H1 (cell line): ENCODE results near the gene MAGI3. TPM values are rescaled to one million over a fixed set of nuclear protein-coding genes. Genes with fewer than 3 reads are reported as not detected.

Experiments used
- CTCF ChIA-PET: fragments of 300-600 bp; sonication (Branson Sonifier 250); formaldehyde crosslinking; loops from one replicate; lab custom pipeline; 2021; ENCODE audit not compliant: partially characterized antibody; lab: Charles Lee
- POLR2A ChIA-PET: fragments of 300-600 bp; sonication (Branson Sonifier 250); formaldehyde crosslinking; loops from one replicate; lab custom pipeline; 2021; ENCODE audit warnings: inconsistent platforms; ENCODE audit not compliant: partially characterized antibody; lab: Charles Lee
- DNase-seq, 2 experiments: peaks; one replicate each; pipeline versions ENCODE4 v3.0.0 to v3.0.0-alpha.2; 2010 to 2022; ENCODE audit warnings: low spot score in 2 of 2, low read depth in 1 of 2, mixed read lengths in 1 of 2
- FAIRE-seq: peaks from 2 replicates; lab custom pipeline; 2011; peaks lifted over from hg19 to GRCh38; lab: Jason Lieb, UNC
- H2AFZ ChIP-seq: 2 replicates; pipeline ENCODE4 v1.8.1; 2012; ENCODE audit warnings: low read length, inconsistent platforms
- H2AK5ac ChIP-seq: 2 replicates; pipeline ENCODE4 v1.6.1; 2013; ENCODE audit warnings: low read depth, low read length
- H2BK120ac ChIP-seq: replicated peaks from 2 replicates; pipeline ENCODE3; 2013; ENCODE audit warnings: low read depth, low read length, inconsistent platforms
- H2BK12ac ChIP-seq: 2 replicates; pipeline ENCODE4 v1.6.1; 2013; ENCODE audit warnings: low read depth, low read length
- H2BK15ac ChIP-seq: 2 replicates; pipeline ENCODE4 v1.6.1; 2013; ENCODE audit warnings: low read length
- H2BK20ac ChIP-seq: 2 replicates; pipeline ENCODE4 v1.6.1; 2013; ENCODE audit warnings: low read length
- H2BK5ac ChIP-seq: 2 replicates; pipeline ENCODE4 v1.6.1; 2013; ENCODE audit warnings: low read depth, low read length
- H3K14ac ChIP-seq: 2 replicates; pipeline ENCODE4 v1.6.1; 2013; ENCODE audit warnings: inconsistent platforms; ENCODE audit not compliant: insufficient read length
- H3K18ac ChIP-seq: 2 replicates; pipeline ENCODE4 v1.6.1; 2013; ENCODE audit warnings: low read length; ENCODE audit errors: extremely low read depth
- H3K23ac ChIP-seq: 2 replicates; pipeline ENCODE4 v1.6.1; 2013; ENCODE audit warnings: inconsistent platforms; ENCODE audit not compliant: insufficient read length
- H3K23me2 ChIP-seq: 2 replicates; pipeline ENCODE4 v1.6.1; 2013; ENCODE audit warnings: low read depth, low read length
- H3K27ac ChIP-seq: 2 replicates; pipeline ENCODE4 v1.6.1; 2011; ENCODE audit warnings: low read depth, low read length, inconsistent platforms
- H3K27me3 ChIP-seq, 4 experiments: replicated peaks in 1 of 4; 1 replicate in 1 of 4; 2 replicates in 3 of 4; pipeline versions ENCODE4 v1.6.1 to v1.8.1; 2011 to 2013; ENCODE audit warnings: low read length in 3 of 4, mild to moderate bottlenecking in 3 of 4, inconsistent platforms in 2 of 4, mixed read lengths in 2 of 4, moderate library complexity in 1 of 4; ENCODE audit not compliant: control insufficient read depth in 3 of 4, insufficient read depth in 3 of 4; ENCODE audit errors: extremely low read depth in 1 of 4
- H3K36me3 ChIP-seq, 4 experiments: 2 replicates each; pipeline versions ENCODE4 v1.6.1 to v1.8.1; 2011 to 2013; ENCODE audit warnings: mild to moderate bottlenecking in 4 of 4, low read length in 3 of 4, moderate library complexity in 2 of 4, control low read depth in 1 of 4, inconsistent platforms in 1 of 4; ENCODE audit not compliant: insufficient read depth in 4 of 4, control insufficient read depth in 2 of 4
- H3K4ac ChIP-seq: replicated peaks from 2 replicates; pipeline ENCODE3; 2013; ENCODE audit warnings: low read length, low read depth, mixed read lengths, inconsistent platforms; ENCODE audit not compliant: insufficient read length
- H3K4me1 ChIP-seq, 4 experiments: replicated peaks in 1 of 4; 1 replicate in 1 of 4; 2 replicates in 3 of 4; pipeline versions ENCODE4 v1.6.1 to v1.8.1; 2011 to 2013; ENCODE audit warnings: low read length in 3 of 4, inconsistent platforms in 2 of 4, mixed read lengths in 1 of 4; ENCODE audit not compliant: insufficient read depth in 4 of 4, control insufficient read depth in 3 of 4
- H3K4me2 ChIP-seq, 2 experiments: 2 replicates each; pipeline versions ENCODE4 v1.6.1 to v1.8.1; 2011 to 2013; ENCODE audit warnings: low read depth in 2 of 2, low read length in 2 of 2, control low read depth in 1 of 2, inconsistent platforms in 1 of 2, mild to moderate bottlenecking in 1 of 2; ENCODE audit not compliant: insufficient read depth in 1 of 2
- H3K4me3 ChIP-seq, 4 experiments: fragments of 200-600, 300-600 bp in 1 of 4; sonication (generic), shearing (Covaris generic), sonication (Bioruptor Twin) in 1 of 4; 2 replicates each; pipeline versions ENCODE4 v1.5.1 to v1.8.1; 2011 to 2016; ENCODE audit warnings: low read length in 4 of 4, low read depth in 3 of 4, control low read depth in 2 of 4, inconsistent platforms in 2 of 4, mild to moderate bottlenecking in 2 of 4, mixed read lengths in 1 of 4, moderate library complexity in 1 of 4; ENCODE audit not compliant: insufficient read depth in 2 of 4; ENCODE audit errors: extremely low read depth in 1 of 4
- H3K56ac ChIP-seq: replicated peaks from 2 replicates; pipeline ENCODE3; 2013; ENCODE audit warnings: low read depth, mild to moderate bottlenecking, mixed read lengths, low read length, inconsistent platforms; ENCODE audit not compliant: insufficient read length
- H3K79me1 ChIP-seq: 2 replicates; pipeline ENCODE4 v1.6.1; 2013; ENCODE audit warnings: low read depth, low read length, control low read depth
- H3K79me2 ChIP-seq, 2 experiments: 2 replicates each; pipeline versions ENCODE4 v1.6.1 to v1.8.1; 2012 to 2013; ENCODE audit warnings: low read length in 2 of 2, mild to moderate bottlenecking in 2 of 2, inconsistent platforms in 1 of 2; ENCODE audit not compliant: insufficient read depth in 2 of 2, control insufficient read depth in 1 of 2
- H3K9ac ChIP-seq, 4 experiments: replicated peaks in 1 of 4; 1 replicate in 1 of 4; 2 replicates in 3 of 4; pipeline versions ENCODE4 v1.6.1 to v1.8.1; 2011 to 2013; ENCODE audit warnings: low read depth in 3 of 4, low read length in 3 of 4, control low read depth in 2 of 4, mild to moderate bottlenecking in 2 of 4, moderate library complexity in 2 of 4, inconsistent platforms in 1 of 4; ENCODE audit errors: extremely low read depth in 1 of 4
- H3K9me3 ChIP-seq, 2 experiments: 2 replicates each; pipeline versions ENCODE4 v1.6.1 to v1.8.1; 2012 to 2013; ENCODE audit warnings: mild to moderate bottlenecking in 2 of 2, moderate library complexity in 2 of 2, control low read depth in 1 of 2, inconsistent platforms in 1 of 2, low read depth in 1 of 2, low read length in 1 of 2, mixed read lengths in 1 of 2; ENCODE audit not compliant: insufficient read depth in 2 of 2
- H4K20me1 ChIP-seq, 2 experiments: replicated peaks in 1 of 2; 2 replicates each; pipeline versions ENCODE3 to v1.8.1; 2011 to 2013; ENCODE audit warnings: inconsistent platforms in 2 of 2, low read length in 2 of 2, mild to moderate bottlenecking in 1 of 2; ENCODE audit not compliant: insufficient read depth in 2 of 2, control insufficient read depth in 1 of 2
- H4K5ac ChIP-seq: 2 replicates; pipeline ENCODE4 v1.6.1; 2013; ENCODE audit warnings: low read length, low read depth, mixed read lengths, inconsistent platforms; ENCODE audit not compliant: insufficient read length
- H4K8ac ChIP-seq: 2 replicates; pipeline ENCODE4 v1.8.0; 2013; ENCODE audit warnings: mild to moderate bottlenecking, moderate library complexity, low read length, inconsistent platforms; ENCODE audit not compliant: insufficient read depth; ENCODE audit errors: extremely low read depth
- H4K91ac ChIP-seq: replicated peaks from 2 replicates; pipeline ENCODE3; 2013; ENCODE audit warnings: low read length, mixed read lengths, inconsistent platforms; ENCODE audit not compliant: insufficient read length
- SRF ChIP-seq: IDR thresholded peaks from 2 replicates; pipeline ENCODE4 v1.6.1; 2011; ENCODE audit warnings: mild to moderate bottlenecking, low read depth, low read length, moderate library complexity
- TCF12 ChIP-seq: IDR thresholded peaks from 2 replicates; pipeline ENCODE4 v1.6.1; 2011; ENCODE audit warnings: low read depth, mild to moderate bottlenecking, low read length
- polyA plus RNA-seq, 7 experiments: library from polyadenylated mRNA; depleted of rRNA in 3 of 7; stranded (reverse) in 5 of 7; unstranded in 2 of 7; fragments of >200 nt in 5 of 7; fragments of 200-250 nt in 2 of 7; gene quantifications; 1 replicate in 5 of 7; 2 replicates in 1 of 7; 4 replicates in 1 of 7; pipeline versions ENCODE4 v1.2.1 to v1.2.3, GENCODE V29; 2011 to 2013; ENCODE audit warnings: missing spikeins in 2 of 7, mixed read lengths in 2 of 7
- total RNA-seq: library from RNA; stranded (reverse); fragmentation: NEBNext Ultra II Directional; extraction: Animal tissue kit (Norgen Biotek cat#: 25700); gene quantifications from 2 replicates; pipeline ENCODE4 v1.2.1, GENCODE V29; 2021

The MAGI3 gene
- total and polyA plus RNA-seq, 2 of the 8 experiments (the other 6 are each of a cell fraction or from before 2014, with no cell fraction given), result 2.3 to 7.8 TPM

DNA sequence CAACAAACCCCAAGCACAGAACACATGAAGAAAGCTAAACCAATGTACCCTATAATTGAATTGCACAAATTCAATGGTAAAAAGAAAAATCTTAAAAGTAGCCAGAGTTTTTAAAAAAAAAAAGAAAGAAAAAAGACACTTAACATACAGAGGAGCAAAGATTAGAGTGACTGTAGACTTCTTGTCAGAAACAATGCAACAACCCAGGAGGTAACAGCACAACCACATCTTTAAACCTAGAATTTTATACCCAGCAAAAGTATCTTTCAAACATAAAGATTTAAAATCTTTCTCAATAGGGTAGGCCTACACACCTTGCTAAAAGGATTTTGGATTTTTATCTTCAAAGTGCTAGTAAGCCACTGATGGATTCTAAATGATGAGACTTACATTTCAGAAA lies 304.6 kb downstream of the MAGI3 start:
- no peak overlapping the region for H2BK5ac ChIP-seq
- FAIRE-seq (no peak), DNase-seq (no peak)
- no peak overlapping the region for H3K4ac ChIP-seq
- H2BK120ac ChIP-seq, result no peak overlapping the region
- no peaks in the 10 kb centered on the region for H3K27me3 ChIP-seq
- POLR2A ChIA-PET, result no interaction called here
- H3K9me3 ChIP-seq, result peaks cover 4 to 8% of the 10 kb centered on the region in 2 experiments; a peak in 2 of 4 replicates
- H3K9ac ChIP-seq, result no peak overlapping the region
- no peak overlapping the region for H2AFZ ChIP-seq
- H3K4me1 ChIP-seq, result no peaks in the 10 kb centered on the region
- no peak overlapping the region for H3K4me2 ChIP-seq
- H3K27ac ChIP-seq, result no peak overlapping the region
- no peak overlapping the region for H4K91ac ChIP-seq
- no peaks in the 10 kb centered on the region for H3K79me1 ChIP-seq
- no peak overlapping the region for H3K18ac ChIP-seq
- no peak overlapping the region for H3K14ac ChIP-seq
- no peak overlapping the region for H4K8ac ChIP-seq
- H3K23ac ChIP-seq, result no peak overlapping the region
- H3K4me3 ChIP-seq, result no peak overlapping the region
- H3K56ac ChIP-seq, result no peak overlapping the region
- no peaks in the 10 kb centered on the region for H4K20me1 ChIP-seq
- peaks cover 0 to 11% (median 7%) of the 10 kb centered on the region in 4 experiments; a peak in 6 of 8 replicates for H3K36me3 ChIP-seq
- H2AK5ac ChIP-seq, result no peak overlapping the region
- H4K5ac ChIP-seq, result no peak overlapping the region
- H2BK12ac ChIP-seq, result no peak overlapping the region
- no peak for TF ChIP-seq TCF12
- no peak for TF ChIP-seq SRF
- H2BK20ac ChIP-seq, result no peak overlapping the region
- peaks cover 2% of the 10 kb centered on the region; the same call in 1 of the 2 replicates for H3K23me2 ChIP-seq
- CTCF ChIA-PET, result no interaction called here
- no peaks in the 10 kb centered on the region for H3K79me2 ChIP-seq
- no peak overlapping the region for H2BK15ac ChIP-seq
